ENCODE data around the gene SP1. TPM values are rescaled to one million over a fixed set of nuclear protein-coding genes. Genes with fewer than 3 reads are reported as not detected.

SP1 gene
- total and polyA plus RNA-seq, 9 of the 15 experiments (the other 6 are each of a cell fraction or from before 2014, with no cell fraction given): 8.0 to 65.5 (median 41.6) TPM

DNA sequence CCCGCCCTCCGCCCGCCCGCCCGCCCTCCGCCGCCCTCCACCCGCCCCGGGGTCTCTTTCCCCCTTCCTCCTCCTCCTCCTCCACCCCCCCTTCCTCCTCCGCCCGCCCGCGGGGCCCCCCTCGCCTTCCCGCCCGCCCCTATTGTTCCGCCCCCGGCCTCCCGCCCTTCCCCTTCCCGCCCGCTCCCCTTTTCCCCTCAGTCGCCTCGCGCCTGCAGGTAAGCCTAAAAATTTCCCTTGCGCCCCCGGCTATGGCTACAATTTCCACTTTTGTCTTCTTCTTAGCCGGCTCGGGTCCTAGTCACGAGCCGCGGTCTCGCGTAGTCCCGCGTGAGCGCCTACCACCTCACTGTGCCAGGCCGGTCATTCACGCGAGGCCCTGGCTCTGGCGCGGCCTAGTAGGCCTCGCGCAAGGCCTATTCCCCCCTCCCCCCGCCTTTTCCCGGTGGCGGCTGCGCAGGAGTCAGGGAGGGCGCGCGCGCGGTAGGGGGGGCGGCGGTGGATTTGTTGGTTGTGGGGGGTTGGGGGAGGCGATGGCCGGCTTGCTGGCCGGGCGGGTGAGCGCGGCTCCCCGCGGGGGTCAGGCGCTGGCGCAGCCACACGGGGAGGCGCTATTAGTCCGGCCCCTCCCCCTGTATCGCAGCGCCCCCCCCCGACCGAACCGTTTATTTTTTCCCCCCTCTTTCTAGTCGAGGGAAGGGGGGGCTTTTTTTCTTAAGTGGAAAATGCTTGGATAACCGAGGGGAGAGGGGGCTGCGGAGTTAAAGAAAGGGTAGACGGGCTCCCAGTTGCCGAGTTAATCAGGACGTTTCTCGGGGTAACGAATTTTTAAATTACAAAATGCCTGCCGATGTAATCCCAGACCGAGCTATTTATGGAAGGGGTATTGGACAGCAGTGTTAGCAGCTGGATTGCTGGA lies 72.4 kb downstream of the SP1 start (continued):
- TF ChIP-seq HINFP (tag; conservative IDR thresholded peaks at IDR 0.05; ENCODE audit: low read depth) (no peak), ZNF318 (IDR thresholded peaks at IDR 0.05; ENCODE audit: borderline replicate concordance in 1 of 2, low read depth in 1 of 2) (0 out of 4 replicates have a peak, but pooled peaks of 1 of the 2 experiments have one; percentile 18), THAP12 (CRISPR knock-in tag; IDR thresholded peaks at IDR 0.05) (no peak), RBFOX2 (IDR thresholded peaks at IDR 0.05; ENCODE audit: low read depth, low read length) (peak; percentile 99), FUS (optimal IDR thresholded peaks at IDR 0.05; ENCODE audit: low read depth, low read length) (no peak), EP400 (IDR thresholded peaks at IDR 0.05) (peak; percentile 88; the same call in 1 of the 2 replicates)
- TF ChIP-seq, protein P1, sequence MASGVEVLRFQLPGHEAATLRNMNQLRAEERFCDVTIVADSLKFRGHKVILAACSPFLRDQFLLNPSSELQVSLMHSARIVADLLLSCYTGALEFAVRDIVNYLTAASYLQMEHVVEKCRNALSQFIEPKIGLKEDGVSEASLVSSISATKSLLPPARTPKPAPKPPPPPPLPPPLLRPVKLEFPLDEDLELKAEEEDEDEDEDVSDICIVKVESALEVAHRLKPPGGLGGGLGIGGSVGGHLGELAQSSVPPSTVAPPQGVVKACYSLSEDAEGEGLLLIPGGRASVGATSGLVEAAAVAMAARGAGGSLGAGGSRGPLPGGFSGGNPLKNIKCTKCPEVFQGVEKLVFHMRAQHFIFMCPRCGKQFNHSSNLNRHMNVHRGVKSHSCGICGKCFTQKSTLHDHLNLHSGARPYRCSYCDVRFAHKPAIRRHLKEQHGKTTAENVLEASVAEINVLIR (CRISPR knock-in tag; IDR thresholded peaks at IDR 0.05): no peak
- TF ChIP-seq, protein P2, sequence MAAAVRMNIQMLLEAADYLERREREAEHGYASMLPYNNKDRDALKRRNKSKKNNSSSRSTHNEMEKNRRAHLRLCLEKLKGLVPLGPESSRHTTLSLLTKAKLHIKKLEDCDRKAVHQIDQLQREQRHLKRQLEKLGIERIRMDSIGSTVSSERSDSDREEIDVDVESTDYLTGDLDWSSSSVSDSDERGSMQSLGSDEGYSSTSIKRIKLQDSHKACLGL (CRISPR knock-in tag; IDR thresholded peaks at IDR 0.05; ENCODE audit: borderline replicate concordance, poor library complexity, severe bottlenecking): no peak
